GM12878 (cell line): ENCODE data around the gene AIP. TPM values are rescaled to one million over a fixed set of nuclear protein-coding genes. Genes with fewer than 3 reads are reported as not detected.
A peak's percentile ranks its signal among the peaks of the same experiment; 100 is the strongest.

Experiments used
- BCL11A ChIP-seq: IDR thresholded peaks from 2 replicates; pipeline ENCODE4 v1.6.1; 2011; ENCODE audit warnings: low read depth, low read length
- CBX3 ChIP-seq: fragments of 200-600 bp; sonication (generic); IDR thresholded peaks from 2 replicates; pipeline ENCODE4 v1.6.1; 2016; ENCODE audit warnings: low read depth, borderline replicate concordance
- FOXK2 ChIP-seq: fragments of 450-650 bp; IDR thresholded peaks from 2 replicates; pipeline ENCODE4 v1.6.1; 2017; ENCODE audit warnings: mild to moderate bottlenecking, moderate library complexity
- GABPA ChIP-seq: IDR thresholded peaks from 2 replicates; pipeline ENCODE4 v1.6.1; 2014; ENCODE audit warnings: antibody characterized with exemption, low read depth, mild to moderate bottlenecking, inconsistent platforms
- IKZF2 ChIP-seq, 2 experiments: fragments of 450-650 bp; IDR thresholded peaks; 2 replicates each; pipeline ENCODE4 v1.6.1; 2017; ENCODE audit warnings: mild to moderate bottlenecking in 2 of 2, moderate library complexity in 2 of 2
- NFXL1 ChIP-seq: fragments of 450-650 bp; IDR thresholded peaks from 2 replicates; pipeline ENCODE4 v1.6.1; 2017; ENCODE audit warnings: antibody characterized with exemption, mild to moderate bottlenecking, borderline replicate concordance
- SP1 ChIP-seq: IDR thresholded peaks from one replicate; pipeline ENCODE4 v1.6.1; 2011; ENCODE audit warnings: low read depth, low read length
- TAF1 ChIP-seq: IDR thresholded peaks from 2 replicates; pipeline ENCODE4 v1.6.1; 2011; ENCODE audit warnings: mild to moderate bottlenecking, low read depth, low read length, borderline replicate concordance
- ZSCAN29 ChIP-seq: fragments of 450-650 bp; IDR thresholded peaks from 2 replicates; pipeline ENCODE4 v1.6.1; 2017; ENCODE audit warnings: mild to moderate bottlenecking, moderate library complexity
- polyA plus RNA-seq, 11 experiments: library from polyadenylated mRNA; depleted of rRNA in 4 of 11; unstranded in 6 of 11; stranded (reverse) in 5 of 11; fragments of >200 nt; fragmentation: Nextera tagmentation in 4 of 11; fragmentation: Illumina TruSeq in 1 of 11; extraction: Ambion mirVana in 4 of 11; extraction: Trizol in 1 of 11; gene quantifications; 1 replicate in 1 of 11; 2 replicates in 10 of 11; pipeline versions ENCODE4 v1.2.1 to v1.2.3, GENCODE V29; 2011 to 2016; ENCODE audit warnings: inconsistent platforms in 2 of 11, missing spikeins in 2 of 11, low read depth in 1 of 11
- total RNA-seq, 4 experiments: library from RNA; depleted of rRNA in 3 of 4; stranded (reverse); fragments of >200 nt in 3 of 4; fragmentation: Illumina TruSeq in 1 of 4; extraction: Trizol in 1 of 4; gene quantifications; 2 replicates each; pipeline versions ENCODE4 v1.2.1 to v1.2.3, GENCODE V29; 2013 to 2021
- TF ChIP-seq, protein P1 (sequence below), 3 experiments: IDR thresholded peaks in 2 of 3; conservative IDR thresholded peaks in 1 of 3; 2 replicates each; pipeline ENCODE4 v1.5.1; 2011; ENCODE audit warnings: low read depth in 3 of 3, low read length in 3 of 3, mild to moderate bottlenecking in 3 of 3, control low read depth in 2 of 3, moderate library complexity in 2 of 3, inconsistent platforms in 1 of 3, mixed read lengths in 1 of 3; ENCODE audit not compliant: control insufficient read depth in 2 of 3, insufficient read depth in 1 of 3; ENCODE audit errors: extremely low read depth in 1 of 3

The AIP gene
- total and polyA plus RNA-seq, 10 of the 15 experiments (the other 5 are each of a cell fraction or from before 2014, with no cell fraction given) = 12.6 to 164 (median 104) TPM

DNA sequence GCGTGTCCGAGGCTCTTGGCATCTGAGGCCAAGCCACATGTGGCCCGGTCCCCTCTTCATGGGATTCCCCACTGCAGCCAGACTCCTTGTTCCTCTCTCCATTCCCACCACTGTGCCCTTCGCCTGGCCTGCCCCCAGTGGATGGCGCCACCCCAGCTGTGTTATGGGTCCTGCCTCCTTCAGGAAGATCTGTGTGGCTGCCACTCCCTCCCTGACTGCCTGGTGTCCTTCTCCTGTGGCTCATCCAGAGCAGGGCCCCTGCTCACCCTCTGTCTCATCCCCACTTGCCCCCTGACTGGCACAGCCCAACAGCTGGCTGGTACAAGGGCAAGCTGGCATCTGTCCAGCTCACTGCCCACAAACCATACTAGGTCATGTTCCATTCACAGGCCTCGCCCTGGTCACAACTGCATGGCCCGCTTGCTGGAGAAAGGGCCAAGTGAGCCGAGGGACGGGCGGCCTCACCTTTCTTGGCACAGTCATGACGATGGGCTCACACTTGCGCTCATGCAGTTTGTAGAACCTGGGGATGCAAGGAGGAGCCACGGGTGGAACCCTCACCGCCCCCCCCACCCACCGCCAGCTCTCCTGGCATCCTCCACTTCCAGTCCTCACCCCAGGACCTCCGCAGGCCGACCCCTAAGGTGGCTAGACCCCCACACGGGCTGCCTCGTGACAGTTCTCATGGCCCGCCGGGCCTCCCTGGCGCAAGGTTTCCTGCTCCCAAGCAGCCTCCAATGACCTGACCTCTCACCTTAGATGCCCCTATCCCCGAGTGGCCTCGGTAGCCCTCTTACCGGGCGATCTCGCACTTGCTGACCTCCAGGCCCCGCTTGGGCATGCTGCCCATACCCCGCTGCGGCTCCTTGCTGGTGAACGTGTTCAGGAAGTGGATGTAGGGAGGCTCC lies 43.3 kb upstream of the AIP start (continued):
- TF ChIP-seq SP1 (no peak), IKZF2 (IDR thresholded peaks at IDR 0.05) (peak in 1 of 2 experiments; percentile 45; a peak in 3 of 4 replicates), ZSCAN29 (no peak), CBX3 (no peak), NFXL1 (no peak), TAF1 (no peak), BCL11A (no peak), GABPA (no peak), FOXK2 (no peak)
- TF ChIP-seq, protein P1, sequence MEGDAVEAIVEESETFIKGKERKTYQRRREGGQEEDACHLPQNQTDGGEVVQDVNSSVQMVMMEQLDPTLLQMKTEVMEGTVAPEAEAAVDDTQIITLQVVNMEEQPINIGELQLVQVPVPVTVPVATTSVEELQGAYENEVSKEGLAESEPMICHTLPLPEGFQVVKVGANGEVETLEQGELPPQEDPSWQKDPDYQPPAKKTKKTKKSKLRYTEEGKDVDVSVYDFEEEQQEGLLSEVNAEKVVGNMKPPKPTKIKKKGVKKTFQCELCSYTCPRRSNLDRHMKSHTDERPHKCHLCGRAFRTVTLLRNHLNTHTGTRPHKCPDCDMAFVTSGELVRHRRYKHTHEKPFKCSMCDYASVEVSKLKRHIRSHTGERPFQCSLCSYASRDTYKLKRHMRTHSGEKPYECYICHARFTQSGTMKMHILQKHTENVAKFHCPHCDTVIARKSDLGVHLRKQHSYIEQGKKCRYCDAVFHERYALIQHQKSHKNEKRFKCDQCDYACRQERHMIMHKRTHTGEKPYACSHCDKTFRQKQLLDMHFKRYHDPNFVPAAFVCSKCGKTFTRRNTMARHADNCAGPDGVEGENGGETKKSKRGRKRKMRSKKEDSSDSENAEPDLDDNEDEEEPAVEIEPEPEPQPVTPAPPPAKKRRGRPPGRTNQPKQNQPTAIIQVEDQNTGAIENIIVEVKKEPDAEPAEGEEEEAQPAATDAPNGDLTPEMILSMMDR (IDR thresholded peaks at IDR 0.05 in 2 of 3, conservative IDR thresholded peaks at IDR 0.05 in 1 of 3; ENCODE audit: control insufficient read depth in 2 of 3, extremely low read depth in 1 of 3, insufficient read depth in 1 of 3, low read depth in 3 of 3, low read length in 3 of 3) = peak; percentile 23 to 49 (median 24); a peak in 4 of 6 replicates
